Subcutaneous adipose tissue (tissue), 4 donors: ENCODE data around the gene BMAL2. TPM values are rescaled to one million over a fixed set of nuclear protein-coding genes. Genes with fewer than 3 reads are reported as not detected.

Experiments used
- total RNA-seq, 4 donors: library from RNA; depleted of rRNA; stranded (reverse); fragments of >200 nt; gene quantifications; one replicate each; pipeline ENCODE4 v1.1.0, GENCODE V29; 2016
- TF ChIP-seq, protein P1 (sequence below): fragments of 450-650 bp; IDR thresholded peaks from one replicate; pipeline ENCODE4 v1.5.1; 2016; ENCODE audit warnings: low read depth, mild to moderate bottlenecking, control low read depth, antibody characterized with exemption, moderate library complexity

The BMAL2 gene
- total RNA-seq, 4 donors from 2014 or later = 4.6 to 9.0 (median 5.0) TPM

DNA sequence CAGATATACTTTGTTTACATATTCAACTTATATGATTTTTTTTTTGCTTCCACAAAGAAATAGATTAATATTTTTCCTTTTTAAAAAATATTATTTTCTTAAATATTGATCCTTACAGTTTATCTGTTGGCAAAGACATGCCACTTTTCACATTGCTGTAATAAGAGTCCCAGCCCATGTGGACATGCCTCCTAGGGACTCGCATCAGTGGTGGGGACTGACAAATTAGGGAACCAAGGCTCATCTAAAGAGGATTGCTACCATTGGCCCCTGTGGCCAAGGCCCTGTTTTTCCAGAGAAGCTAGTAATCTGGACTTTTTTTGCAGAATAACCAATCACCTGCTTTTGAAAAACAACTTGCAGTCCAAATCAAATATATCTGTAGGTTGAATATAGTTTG lies 27.8 kb upstream of the BMAL2 start:
- TF ChIP-seq, protein P1, sequence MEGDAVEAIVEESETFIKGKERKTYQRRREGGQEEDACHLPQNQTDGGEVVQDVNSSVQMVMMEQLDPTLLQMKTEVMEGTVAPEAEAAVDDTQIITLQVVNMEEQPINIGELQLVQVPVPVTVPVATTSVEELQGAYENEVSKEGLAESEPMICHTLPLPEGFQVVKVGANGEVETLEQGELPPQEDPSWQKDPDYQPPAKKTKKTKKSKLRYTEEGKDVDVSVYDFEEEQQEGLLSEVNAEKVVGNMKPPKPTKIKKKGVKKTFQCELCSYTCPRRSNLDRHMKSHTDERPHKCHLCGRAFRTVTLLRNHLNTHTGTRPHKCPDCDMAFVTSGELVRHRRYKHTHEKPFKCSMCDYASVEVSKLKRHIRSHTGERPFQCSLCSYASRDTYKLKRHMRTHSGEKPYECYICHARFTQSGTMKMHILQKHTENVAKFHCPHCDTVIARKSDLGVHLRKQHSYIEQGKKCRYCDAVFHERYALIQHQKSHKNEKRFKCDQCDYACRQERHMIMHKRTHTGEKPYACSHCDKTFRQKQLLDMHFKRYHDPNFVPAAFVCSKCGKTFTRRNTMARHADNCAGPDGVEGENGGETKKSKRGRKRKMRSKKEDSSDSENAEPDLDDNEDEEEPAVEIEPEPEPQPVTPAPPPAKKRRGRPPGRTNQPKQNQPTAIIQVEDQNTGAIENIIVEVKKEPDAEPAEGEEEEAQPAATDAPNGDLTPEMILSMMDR = no peak

GRCh38 chr12:27305673-27306456 lies 26.8 kb upstream of the BMAL2 start:
- TF ChIP-seq, protein P1 = no peak

- TF ChIP-seq, protein P1 = no peak
Observed at GRCh38 chr12:27309293-27309994, 23.2 kb upstream of the BMAL2 start.

GRCh38 chr12:27309995-27310315 lies 22.7 kb upstream of the BMAL2 start:
- TF ChIP-seq, protein P1 = no peak

DNA sequence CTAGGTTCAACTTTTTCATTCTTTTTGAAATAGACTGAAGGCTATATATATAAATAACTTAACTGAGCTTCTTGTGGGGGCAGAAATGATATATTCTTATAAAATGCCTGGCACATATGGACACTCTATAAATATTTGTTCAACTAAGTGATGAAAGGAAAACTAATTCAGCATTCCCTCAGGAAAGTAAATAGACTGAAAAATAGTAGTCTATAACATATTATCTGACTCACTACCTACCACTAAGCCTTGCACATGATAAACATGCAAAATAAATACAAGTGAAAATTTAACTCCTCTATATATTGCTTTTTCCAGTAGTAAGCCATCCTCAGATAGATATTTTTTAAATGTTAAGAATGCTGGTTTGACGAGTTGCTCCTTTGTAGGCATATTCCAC lies 15.7 kb upstream of the BMAL2 start:
- TF ChIP-seq, protein P1 = no peak

- TF ChIP-seq, protein P1 = no peak
Observed at GRCh38 chr12:27319409-27319808, 13.2 kb upstream of the BMAL2 start.

GRCh38 chr12:27319848-27320247 lies 12.8 kb upstream of the BMAL2 start:
- TF ChIP-seq, protein P1 = no peak
